GM04504 (cell line): ENCODE results near the gene SLC25A13.

Experiments used
- DNase-seq: peaks from one replicate; pipeline ENCODE4 v3.0.0-alpha.2; 2012; ENCODE audit warnings: low read depth

Gene SLC25A13

GRCh38 chr7:96152706-96153105 lies 169.2 kb downstream of the SLC25A13 start:
- no peak for DNase-seq

GRCh38 chr7:96151889-96152288 lies 170.0 kb downstream of the SLC25A13 start:
- DNase-seq = no peak

GRCh38 chr7:96144260-96144526 lies 177.7 kb downstream of the SLC25A13 start:
- DNase-seq = no peak

- no peak for DNase-seq
Measured at GRCh38 chr7:96143495-96144259, 178.2 kb downstream of the SLC25A13 start.

- DNase-seq = no peak
Measured at GRCh38 chr7:96136600-96137239, 185.2 kb downstream of the SLC25A13 start.

GRCh38 chr7:96135241-96135640 lies 186.7 kb downstream of the SLC25A13 start:
- DNase-seq = no peak

GRCh38 chr7:96131525-96131924 lies 190.4 kb downstream of the SLC25A13 start:
- no peak for DNase-seq

- DNase-seq = no peak
Measured at GRCh38 chr7:96127746-96128145, 194.2 kb downstream of the SLC25A13 start.

GRCh38 chr7:96126382-96126781 lies 195.5 kb downstream of the SLC25A13 start:
- no peak for DNase-seq

GRCh38 chr7:96122746-96123145 lies 199.2 kb downstream of the SLC25A13 start:
- DNase-seq = no peak

- DNase-seq = no peak
Measured at GRCh38 chr7:96121752-96122151, 200.1 kb downstream of the SLC25A13 start.

GRCh38 chr7:96120445-96121225 lies 201.3 kb downstream of the SLC25A13 start:
- DNase-seq = no peak

GRCh38 chr7:96118449-96119001 lies 203.4 kb downstream of the SLC25A13 start:
- no peak for DNase-seq

GRCh38 chr7:96116173-96116572 lies 205.7 kb downstream of the SLC25A13 start:
- no peak for DNase-seq

GRCh38 chr7:96114190-96114589 lies 207.7 kb downstream of the SLC25A13 start:
- no peak for DNase-seq

GRCh38 chr7:96111405-96111804 lies 210.5 kb downstream of the SLC25A13 start:
- DNase-seq = no peak

- no peak for DNase-seq
Measured at GRCh38 chr7:96104984-96105383, 216.9 kb downstream of the SLC25A13 start.

GRCh38 chr7:96102096-96102811 lies 219.6 kb downstream of the SLC25A13 start:
- no peak for DNase-seq

- no peak for DNase-seq
Measured at GRCh38 chr7:96100737-96101136, 221.2 kb downstream of the SLC25A13 start.

GRCh38 chr7:96097835-96098234 lies 224.1 kb downstream of the SLC25A13 start:
- peak; percentile 42 for DNase-seq

- DNase-seq = peak; percentile 49
Measured at GRCh38 chr7:96093435-96093834, 228.5 kb downstream of the SLC25A13 start.

- no peak for DNase-seq
Measured at GRCh38 chr7:96090756-96091155, 231.1 kb downstream of the SLC25A13 start.
